GM19239 (cell line): ENCODE data around the gene DLG2.
"Not testable (repeated sequence)": the region's sequence is repeated elsewhere in the genome, so short reads cannot be mapped to it uniquely, and the experiment has no call there.

Source experiments
- DNase-seq: peaks from one replicate; pipeline ENCODE4 v3.0.0; 2011; ENCODE audit warnings: low spot score; ENCODE audit not compliant: insufficient read length
- FAIRE-seq: peaks from 2 replicates; lab custom pipeline; 2011; peaks lifted over from hg19 to GRCh38; lab: Jason Lieb, UNC

The DLG2 gene

GRCh38 chr11:85647078-85647477 lies 19.9 kb upstream of the DLG2 start:
- no peak for FAIRE-seq

GRCh38 chr11:85643191-85643614 lies 16.1 kb upstream of the DLG2 start:
- no peak for FAIRE-seq
- DNase-seq, result no peak

More at GRCh38 chr11:85647078-85647477, 19.9 kb upstream of the DLG2 start:
- DNase-seq, result no peak

DNA sequence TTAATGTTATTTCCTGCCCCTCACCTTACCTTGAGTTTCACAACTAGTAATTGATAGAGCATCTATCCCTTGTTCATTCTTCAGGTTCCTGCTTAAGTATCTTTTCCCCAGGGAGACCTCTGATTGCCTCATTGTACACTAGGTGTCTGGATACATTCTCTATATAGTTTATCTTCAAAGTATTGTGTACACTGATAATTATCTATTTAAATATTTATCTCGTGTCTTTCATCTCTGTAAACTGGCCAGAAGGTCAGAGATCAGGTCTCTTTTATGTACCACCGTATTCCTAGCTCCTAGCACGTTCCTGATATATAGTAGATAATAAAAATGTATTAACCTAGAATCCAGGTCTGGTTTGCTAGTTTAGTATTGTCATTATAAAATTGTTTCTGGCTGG lies 7.6 kb upstream of the DLG2 start:
- FAIRE-seq (no peak), DNase-seq (no peak)

DNA sequence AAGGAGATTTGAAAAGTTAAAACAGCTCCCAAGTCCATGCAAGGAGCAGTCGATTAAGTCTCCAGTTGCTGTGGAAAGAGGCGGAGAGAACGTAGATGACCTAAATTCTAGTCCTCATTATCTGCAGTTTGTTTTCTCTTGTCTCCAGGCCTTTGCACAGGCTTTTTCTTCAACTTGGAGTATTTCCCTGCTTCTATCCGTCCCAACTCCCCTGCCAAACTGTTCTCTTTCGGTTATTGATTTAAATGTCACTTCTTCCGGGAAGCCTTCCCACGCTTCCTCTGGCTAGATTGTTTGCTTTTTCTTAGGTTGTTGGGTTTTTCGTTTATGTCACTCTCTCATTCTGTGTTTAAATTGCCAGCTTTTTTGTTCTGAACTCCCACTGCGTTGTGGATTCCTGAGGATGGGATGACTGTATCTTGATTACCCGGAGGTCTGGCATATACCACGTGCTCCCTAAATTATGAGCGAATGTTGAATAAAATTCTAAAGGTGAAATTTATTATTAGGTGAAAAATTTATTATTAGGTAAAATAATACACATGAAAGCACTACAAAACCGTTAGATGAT lies 1.7 kb upstream of the DLG2 start:
- DNase-seq (no peak), FAIRE-seq (no peak)

DNA sequence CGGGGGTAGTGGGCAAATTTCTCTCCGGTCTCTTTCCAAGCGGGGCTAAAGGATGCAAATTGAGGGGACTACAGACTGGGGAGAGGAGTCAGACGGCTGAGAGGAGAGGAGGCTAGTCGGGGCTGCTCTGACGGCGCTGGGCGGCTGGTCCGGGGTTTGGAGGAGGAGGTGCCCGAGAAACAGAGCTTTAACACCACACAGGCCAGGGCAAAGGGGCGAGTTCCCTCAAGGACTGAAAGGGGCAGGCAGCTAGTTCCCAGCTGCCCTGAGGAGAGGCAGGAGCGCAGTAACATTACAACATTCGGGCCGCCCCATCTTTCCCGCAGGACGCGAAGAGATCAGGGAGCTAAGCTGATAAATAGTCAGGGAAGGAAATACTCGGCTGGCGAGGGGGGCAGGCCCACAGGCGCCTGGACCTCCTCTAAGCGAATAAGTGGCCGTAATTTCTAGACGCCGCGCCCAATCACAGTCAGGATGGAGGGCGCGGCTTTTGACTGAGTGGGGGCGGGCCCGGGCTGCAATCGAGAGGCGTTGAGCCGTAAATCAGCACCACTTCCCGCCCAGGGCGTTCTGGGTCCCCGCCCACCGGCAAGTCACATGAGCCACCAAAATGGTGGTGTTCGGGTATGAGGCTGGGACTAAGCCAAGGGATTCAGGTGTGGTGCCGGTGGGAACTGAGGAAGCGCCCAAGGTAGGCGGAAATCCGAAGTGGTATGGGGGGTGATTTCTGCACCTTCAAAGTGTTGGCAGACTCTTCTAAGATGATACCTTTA lies 1.0 kb upstream of the DLG2 start, which contains the start of gene TMEM126B:
TSS of gene TMEM126B (plus strand) at position 596 of the 773 bp plus-strand sequence. CDS start at position 611, 15 bp downstream.
- peak; percentile 55 for DNase-seq
- peak; percentile 99 for FAIRE-seq

DNA sequence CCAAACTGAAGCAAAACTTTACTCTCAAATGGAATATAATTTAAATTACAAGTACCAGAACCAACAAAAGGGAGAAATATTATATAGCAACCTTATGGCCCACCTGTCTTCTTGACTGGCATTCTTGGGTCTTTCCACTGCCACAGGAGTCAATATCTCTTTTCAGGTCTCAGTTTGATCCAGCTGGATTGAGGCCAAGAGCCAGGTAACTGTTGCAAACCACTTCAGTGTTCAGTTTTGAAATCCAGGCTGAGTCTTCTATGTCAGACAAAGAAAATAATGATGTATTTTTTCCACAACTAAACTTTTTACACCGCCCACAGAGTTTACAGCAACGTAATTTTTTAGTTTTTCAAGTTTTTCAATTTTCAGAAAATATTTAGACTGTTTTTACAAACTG lies 648 bp downstream of the DLG2 start:
- FAIRE-seq, result no peak
- DNase-seq, result no peak

DNA sequence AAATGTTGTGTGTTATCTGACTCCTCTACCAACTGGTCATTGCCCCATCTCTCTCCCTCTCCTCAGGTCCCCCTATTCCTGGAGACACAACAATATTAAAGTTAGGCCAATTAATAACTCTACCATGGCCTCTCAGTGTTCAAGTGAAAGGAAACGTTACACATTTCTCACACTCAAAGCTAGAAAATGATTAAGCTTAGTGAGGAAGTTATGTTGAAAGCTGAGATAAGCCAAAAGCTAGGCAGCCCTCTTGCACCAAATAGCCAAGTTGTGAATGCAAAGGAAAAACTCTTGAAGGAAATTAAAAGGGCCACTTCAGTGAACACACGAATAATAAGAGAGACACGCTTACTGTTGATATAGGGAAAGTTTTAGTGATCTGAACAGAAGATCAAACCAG lies 6.9 kb downstream of the DLG2 start:
- DNase-seq (no peak), FAIRE-seq (no peak)

GRCh38 chr11:85619499-85619898 lies 7.6 kb downstream of the DLG2 start:
- DNase-seq (no peak), FAIRE-seq (no peak)

GRCh38 chr11:85611643-85612042 lies 15.5 kb downstream of the DLG2 start:
- not testable (repeated sequence) for FAIRE-seq, DNase-seq

GRCh38 chr11:85609286-85609685 lies 17.9 kb downstream of the DLG2 start:
- FAIRE-seq, DNase-seq: not testable (repeated sequence)

DNA sequence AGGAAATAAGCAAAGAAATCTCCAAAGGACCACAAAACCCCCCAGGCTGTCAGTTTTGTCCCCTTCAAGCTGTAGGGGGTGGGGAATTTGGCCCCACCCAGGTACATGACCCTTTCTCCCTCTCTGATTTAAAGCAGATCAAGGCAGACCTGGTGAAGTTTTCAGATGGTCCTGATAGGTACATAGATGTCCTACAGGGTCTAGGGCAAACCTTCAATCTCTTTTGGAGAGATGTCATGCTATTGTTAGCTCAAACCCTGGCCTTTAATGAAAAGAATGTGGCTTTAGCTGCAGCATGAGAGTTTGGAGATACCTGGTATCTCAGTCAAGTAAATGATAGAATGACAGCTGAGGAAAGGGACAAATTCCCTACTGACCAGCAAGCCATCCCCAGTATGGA lies 18.5 kb downstream of the DLG2 start:
- FAIRE-seq, result not testable (repeated sequence)

GRCh38 chr11:85606237-85606636 lies 20.9 kb downstream of the DLG2 start:
- not testable (repeated sequence) for DNase-seq, FAIRE-seq

More for the DNA sequence above, 18.5 kb downstream of the DLG2 start:
- DNase-seq, result not testable (repeated sequence)

DNA sequence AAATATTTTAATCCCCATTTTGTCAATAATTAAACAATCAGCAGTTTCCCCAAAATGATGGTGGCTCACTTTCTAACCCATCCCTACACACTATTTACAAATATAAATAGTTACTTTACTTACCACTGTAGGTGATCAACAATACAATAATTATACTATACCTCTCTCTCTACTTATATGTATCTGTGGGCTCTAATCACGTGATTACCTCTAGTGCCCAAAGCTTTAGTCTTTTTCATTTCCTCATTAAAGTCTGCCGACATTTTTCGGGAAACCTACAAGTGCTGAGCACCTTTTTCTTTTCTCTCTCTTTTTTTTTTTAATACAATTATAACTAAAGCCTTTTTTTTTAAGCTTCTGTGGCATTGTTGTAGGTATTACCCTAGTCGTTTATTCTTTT lies 23.9 kb downstream of the DLG2 start:
- FAIRE-seq (no peak), DNase-seq (no peak)

- DNase-seq (no peak), FAIRE-seq (no peak)
Measured at GRCh38 chr11:85602526-85603213, 24.5 kb downstream of the DLG2 start.

DNA sequence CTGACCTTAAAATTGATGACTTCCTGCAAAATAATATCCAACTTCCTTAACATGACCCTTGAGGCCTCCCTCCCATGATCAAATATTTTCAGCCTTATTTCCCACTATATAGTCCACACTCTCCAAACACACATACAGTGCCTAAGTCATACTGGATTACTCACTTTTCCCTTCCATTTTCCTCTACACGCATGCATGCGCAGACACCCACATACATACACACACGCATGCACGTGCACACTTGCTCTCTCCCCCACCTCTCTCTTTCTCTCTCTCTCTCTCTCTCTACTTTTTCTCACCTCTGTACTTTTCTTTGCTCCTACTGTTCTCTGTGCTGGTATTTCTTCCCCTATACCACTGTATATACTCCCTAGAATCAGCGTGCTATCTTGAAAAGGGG lies 28.1 kb downstream of the DLG2 start:
- FAIRE-seq, result no peak
- DNase-seq, result no peak

GRCh38 chr11:85596886-85597285 lies 30.3 kb downstream of the DLG2 start:
- FAIRE-seq, result no peak
- no peak for DNase-seq

- FAIRE-seq, result peak; percentile 40
- no peak for DNase-seq
Measured at GRCh38 chr11:85595285-85595884, 31.8 kb downstream of the DLG2 start.

DNA sequence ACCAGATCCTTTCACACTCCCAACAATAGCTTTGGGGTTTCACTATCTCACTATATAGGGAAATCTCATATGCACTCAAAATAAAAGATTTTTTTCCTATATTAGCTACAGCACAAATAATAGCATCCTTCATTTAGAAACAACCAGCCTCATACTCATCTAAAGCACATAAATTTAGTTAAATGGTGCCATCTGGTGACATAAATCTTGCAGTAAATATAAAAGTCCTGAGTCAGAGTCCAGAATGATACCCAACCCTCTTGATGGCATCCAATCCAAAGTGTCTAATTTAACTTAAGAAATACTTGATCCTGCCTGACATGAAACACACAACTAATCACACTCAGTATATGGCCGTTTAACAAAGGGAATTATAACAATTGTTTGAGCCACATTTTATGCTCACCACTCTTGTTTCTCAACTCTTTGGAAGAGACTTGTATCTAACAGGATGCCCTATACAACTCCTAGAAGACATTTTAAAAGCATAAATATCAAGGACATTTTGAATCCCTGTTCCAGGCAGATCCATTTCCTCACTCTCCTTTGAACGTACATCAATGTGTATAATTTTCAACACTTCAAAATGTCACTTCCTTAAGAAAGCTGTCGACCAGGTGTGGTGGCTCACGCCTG lies 36.2 kb downstream of the DLG2 start:
- DNase-seq (no peak), FAIRE-seq (no peak)

DNA sequence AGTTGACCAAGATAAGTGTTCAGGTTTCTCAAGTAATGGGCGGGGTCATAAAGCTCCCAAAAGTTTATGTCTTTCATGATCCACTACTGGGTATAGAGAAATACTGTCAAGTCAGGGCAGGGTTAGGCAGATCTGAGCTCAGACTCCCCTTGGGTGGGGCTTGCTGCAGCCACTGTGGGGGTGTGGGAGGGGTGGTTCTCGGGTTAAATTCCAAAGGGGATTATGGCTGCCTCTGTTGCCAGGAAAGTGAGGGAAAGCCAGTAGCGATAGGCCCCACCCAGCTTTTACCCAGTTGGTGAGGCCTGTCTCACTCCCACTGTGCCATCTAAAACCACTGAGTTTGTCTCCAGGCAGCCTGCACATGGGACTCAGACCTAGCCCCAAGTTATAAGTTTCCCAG lies 37.8 kb downstream of the DLG2 start:
- DNase-seq (no peak), FAIRE-seq (no peak)

DNA sequence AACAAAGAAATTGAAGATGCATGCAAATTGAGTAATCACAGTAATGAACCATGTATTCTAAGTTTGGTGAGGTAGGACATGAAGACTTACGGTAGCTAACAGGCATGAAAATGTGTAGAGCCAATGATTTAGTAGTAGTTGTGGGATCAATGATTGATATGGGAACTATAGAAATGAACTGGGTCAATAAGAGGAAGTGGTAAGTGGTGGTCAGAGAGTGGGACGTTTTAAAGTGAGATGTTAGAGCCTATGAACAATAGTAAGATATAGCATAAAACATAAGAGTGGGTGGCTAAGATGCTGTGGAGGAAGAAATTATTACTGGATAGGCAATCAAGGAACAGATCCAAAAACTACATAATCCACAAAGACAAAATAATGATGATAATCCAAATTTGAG lies 45.0 kb downstream of the DLG2 start:
- no peak for FAIRE-seq
- DNase-seq, result no peak
